Measurements from ENCODE around the gene ALG14.

GRCh38 chr1:95085376-95085775 lies 12.6 kb upstream of the ALG14 start:
- TF ChIP-seq, protein P1, sequence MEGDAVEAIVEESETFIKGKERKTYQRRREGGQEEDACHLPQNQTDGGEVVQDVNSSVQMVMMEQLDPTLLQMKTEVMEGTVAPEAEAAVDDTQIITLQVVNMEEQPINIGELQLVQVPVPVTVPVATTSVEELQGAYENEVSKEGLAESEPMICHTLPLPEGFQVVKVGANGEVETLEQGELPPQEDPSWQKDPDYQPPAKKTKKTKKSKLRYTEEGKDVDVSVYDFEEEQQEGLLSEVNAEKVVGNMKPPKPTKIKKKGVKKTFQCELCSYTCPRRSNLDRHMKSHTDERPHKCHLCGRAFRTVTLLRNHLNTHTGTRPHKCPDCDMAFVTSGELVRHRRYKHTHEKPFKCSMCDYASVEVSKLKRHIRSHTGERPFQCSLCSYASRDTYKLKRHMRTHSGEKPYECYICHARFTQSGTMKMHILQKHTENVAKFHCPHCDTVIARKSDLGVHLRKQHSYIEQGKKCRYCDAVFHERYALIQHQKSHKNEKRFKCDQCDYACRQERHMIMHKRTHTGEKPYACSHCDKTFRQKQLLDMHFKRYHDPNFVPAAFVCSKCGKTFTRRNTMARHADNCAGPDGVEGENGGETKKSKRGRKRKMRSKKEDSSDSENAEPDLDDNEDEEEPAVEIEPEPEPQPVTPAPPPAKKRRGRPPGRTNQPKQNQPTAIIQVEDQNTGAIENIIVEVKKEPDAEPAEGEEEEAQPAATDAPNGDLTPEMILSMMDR (IDR thresholded peaks at IDR 0.05; ENCODE audit: poor library complexity, severe bottlenecking) = no peak
- TF ChIP-seq TAF1 (IDR thresholded peaks at IDR 0.05; ENCODE audit: low read depth) (no peak), MXI1 (conservative IDR thresholded peaks at IDR 0.05; ENCODE audit: poor library complexity, severe bottlenecking) (no peak)

Data from neural cell (in vitro differentiated cells).